Breast epithelium (tissue), 3 donors: ENCODE results near the gene ARF3.

Experiments used
- POLR2A ChIP-seq: fragments of 450-650 bp; IDR thresholded peaks from one replicate; pipeline ENCODE4 v1.6.1; 2016; ENCODE audit warnings: antibody characterized with exemption, mild to moderate bottlenecking, moderate library complexity
- POLR2AphosphoS5 ChIP-seq, 3 donors: sonication (generic); formaldehyde crosslinking; IDR thresholded peaks; one replicate each; pipeline ENCODE4 v1.6.1; 2017; ENCODE audit warnings: antibody characterized with exemption in 3 of 3

- TF ChIP-seq POLR2A (no peak), POLR2AphosphoS5 (IDR thresholded peaks at IDR 0.05) (no peak)
Observed at GRCh38 chr12:48982397-48983080, 25.3 kb upstream of the ARF3 start.
